GM12878 (cell line): ENCODE data around the gene GNGT1. TPM values are rescaled to one million over a fixed set of nuclear protein-coding genes. Genes with fewer than 3 reads are reported as not detected.

ENCODE experiments used
- ATAC-seq: fragments of 200-7000 bp; cut with Tn5 transposase; 3 replicates; pipeline ENCODE4 v1.9.1; 2020; ENCODE audit warnings: mild to moderate bottlenecking, moderate library complexity
- BruUV-seq: library from RNA; stranded (reverse); fragments of 400-500 nt; replicated peaks from 2 replicates; lab custom pipeline; 2021; lab: Mats Ljungman, UMichigan
- CTCF ChIA-PET: fragments of 300-600 bp; sonication (Branson Sonifier 250); formaldehyde crosslinking; extraction: SDS; loops from one replicate; lab custom pipeline; 2021; ENCODE audit warnings: inconsistent platforms; lab: Yijun Ruan, JAX
- POLR2A ChIA-PET: fragments of 350-600 bp; formaldehyde crosslinking; extraction: SDS; loops from one replicate; lab custom pipeline; 2021; ENCODE audit warnings: inconsistent platforms; lab: Charles Lee
- RAD21 ChIA-PET: fragments of 300-600 bp; sonication (Branson Sonifier 250); formaldehyde crosslinking; loops from one replicate; lab custom pipeline; 2023; ENCODE audit warnings: antibody characterized with exemption; ENCODE audit not compliant: unreplicated experiment; lab: Charles Lee
- SMC1A ChIA-PET: fragments of 300-600 bp; sonication (Branson Sonifier 250); formaldehyde crosslinking; loops from one replicate; lab custom pipeline; 2023; ENCODE audit not compliant: unreplicated experiment, uncharacterized antibody; lab: Charles Lee
- DNase-seq: peaks from one replicate; pipeline ENCODE4 v3.0.0-alpha.2; 2011; ENCODE audit warnings: low read depth, low spot score
- FAIRE-seq: peaks from 3 replicates; lab custom pipeline; 2011; peaks lifted over from hg19 to GRCh38; lab: Jason Lieb, UNC
- H2AFZ ChIP-seq: 2 replicates; pipeline ENCODE4 v1.6.0; 2011; ENCODE audit warnings: low read depth, low read length, control low read depth; ENCODE audit not compliant: control insufficient read depth
- H3K27ac ChIP-seq: 2 replicates; pipeline ENCODE4 v1.5.1; 2011; ENCODE audit warnings: control low read depth; ENCODE audit not compliant: control insufficient read depth, insufficient read depth
- H3K27me3 ChIP-seq, 2 experiments: replicated peaks in 1 of 2; 2 replicates each; pipeline versions ENCODE4 v1.6.0 to v1.6.1; 2011; ENCODE audit warnings: low read length in 1 of 2; ENCODE audit not compliant: control insufficient read depth in 2 of 2, insufficient read depth in 2 of 2
- H3K36me3 ChIP-seq, 2 experiments: 2 replicates each; pipeline ENCODE4 v1.5.1; 2011; ENCODE audit warnings: low read length in 1 of 2; ENCODE audit not compliant: control insufficient read depth in 2 of 2, insufficient read depth in 2 of 2
- H3K4me1 ChIP-seq: 2 replicates; pipeline ENCODE4 v1.6.1; 2011; ENCODE audit warnings: mild to moderate bottlenecking, low read length, moderate library complexity, mixed read lengths; ENCODE audit not compliant: control insufficient read depth, insufficient read depth
- H3K4me2 ChIP-seq: 2 replicates; pipeline ENCODE4 v1.6.0; 2011; ENCODE audit warnings: control low read depth; ENCODE audit not compliant: control insufficient read depth, insufficient read depth
- H3K4me3 ChIP-seq: fragments of 200-600 bp; sonication (generic); 2 replicates; pipeline ENCODE4 v1.5.1; 2016
- H3K79me2 ChIP-seq: 2 replicates; pipeline ENCODE4 v1.6.0; 2011; ENCODE audit warnings: low read length; ENCODE audit not compliant: control insufficient read depth, insufficient read depth
- H3K9ac ChIP-seq: 2 replicates; pipeline ENCODE4 v1.8.0; 2011; ENCODE audit warnings: low read length, control low read depth, mixed read lengths; ENCODE audit not compliant: control insufficient read depth, insufficient read depth
- H3K9me3 ChIP-seq: replicated peaks from 3 replicates; pipeline ENCODE4 v1.5.1; 2011; ENCODE audit warnings: mild to moderate bottlenecking, low read length; ENCODE audit not compliant: control insufficient read depth, insufficient read depth
- H4K20me1 ChIP-seq: 2 replicates; pipeline ENCODE4 v1.6.0; 2011; ENCODE audit not compliant: control insufficient read depth, insufficient read depth
- BCL11A ChIP-seq: IDR thresholded peaks from 2 replicates; pipeline ENCODE4 v1.6.1; 2011; ENCODE audit warnings: low read depth, low read length
- BCLAF1 ChIP-seq: fragments of 450-650 bp; IDR thresholded peaks from 2 replicates; pipeline ENCODE4 v1.6.1; 2017; ENCODE audit warnings: antibody characterized with exemption, mild to moderate bottlenecking, moderate library complexity
- E2F4 ChIP-seq: IDR thresholded peaks from 2 replicates; pipeline ENCODE4 v1.6.1; 2012; ENCODE audit warnings: low read depth, low read length, improper control_type of control experiment
- ETV6 ChIP-seq, 2 experiments: fragments of 450-650 bp in 1 of 2; IDR thresholded peaks in 1 of 2; conservative IDR thresholded peaks in 1 of 2; 2 replicates each; pipeline ENCODE4 v1.6.1; 2014; ENCODE audit warnings: antibody characterized with exemption in 1 of 2, borderline replicate concordance in 1 of 2, low read depth in 1 of 2, mild to moderate bottlenecking in 1 of 2, moderate library complexity in 1 of 2
- IKZF2 ChIP-seq, 2 experiments: fragments of 450-650 bp; IDR thresholded peaks; 2 replicates each; pipeline ENCODE4 v1.6.1; 2017; ENCODE audit warnings: mild to moderate bottlenecking in 2 of 2, moderate library complexity in 2 of 2
- NFIC ChIP-seq: IDR thresholded peaks from 2 replicates; pipeline ENCODE4 v1.6.1; 2012; ENCODE audit warnings: low read depth, mild to moderate bottlenecking, inconsistent platforms, low read length, moderate library complexity
- NFXL1 ChIP-seq: fragments of 450-650 bp; IDR thresholded peaks from 2 replicates; pipeline ENCODE4 v1.6.1; 2017; ENCODE audit warnings: antibody characterized with exemption, mild to moderate bottlenecking, borderline replicate concordance
- NFYB ChIP-seq: IDR thresholded peaks from 2 replicates; pipeline ENCODE4 v1.6.1; 2011; ENCODE audit warnings: low read depth, mild to moderate bottlenecking, low read length, improper control_type of control experiment, moderate library complexity; ENCODE audit not compliant: insufficient read depth
- PAX5 ChIP-seq: IDR thresholded peaks from 2 replicates; pipeline ENCODE4 v1.6.1; 2011; ENCODE audit warnings: low read depth, low read length, borderline replicate concordance
- POLR2AphosphoS5 ChIP-seq: IDR thresholded peaks from 2 replicates; pipeline ENCODE4 v1.6.1; 2011; ENCODE audit warnings: mild to moderate bottlenecking, low read length, inconsistent platforms
- RFX5 ChIP-seq: IDR thresholded peaks from 2 replicates; pipeline ENCODE4 v1.6.1; 2011; ENCODE audit warnings: low read depth, low read length, improper control_type of control experiment
- RUNX3 ChIP-seq: IDR thresholded peaks from 2 replicates; pipeline ENCODE4 v1.6.1; 2012; ENCODE audit warnings: low read length, inconsistent platforms
- ZNF622 ChIP-seq: fragments of 450-650 bp; IDR thresholded peaks from 2 replicates; pipeline ENCODE4 v1.6.1; 2017; ENCODE audit warnings: mild to moderate bottlenecking, inconsistent platforms
- WGBS: methylation state at CpG from one replicate; pipeline ENCODE4 v1.1.6; 2016; ENCODE audit warnings: low lambda C conversion rate; ENCODE audit not compliant: insufficient replicate concordance, insufficient coverage; ENCODE audit errors: missing lambda C conversion rate; 5-methylcytosine and 5-hydroxymethylcytosine counted together
- in situ Hi-C: fragments of 300-500 bp; cut with MboI; formaldehyde crosslinking; loops from 9 replicates; pipeline ENCODE4 v1.14.3; 2018; ENCODE audit warnings: mixed read lengths
- intact Hi-C: fragments of 100-400 bp; cut with micrococcal nuclease; formaldehyde crosslinking; loops from one replicate; pipeline ENCODE4 v1.14.2; 2022; ENCODE audit not compliant: unreplicated experiment
- polyA plus RNA-seq, 11 experiments: library from polyadenylated mRNA; depleted of rRNA in 4 of 11; unstranded in 6 of 11; stranded (reverse) in 5 of 11; fragments of >200 nt; fragmentation: Nextera tagmentation in 4 of 11; fragmentation: Illumina TruSeq in 1 of 11; extraction: Ambion mirVana in 4 of 11; extraction: Trizol in 1 of 11; gene quantifications; 1 replicate in 1 of 11; 2 replicates in 10 of 11; pipeline versions ENCODE4 v1.2.1 to v1.2.3, GENCODE V29; 2011 to 2016; ENCODE audit warnings: inconsistent platforms in 2 of 11, missing spikeins in 2 of 11, low read depth in 1 of 11
- total RNA-seq, 4 experiments: library from RNA; depleted of rRNA in 3 of 4; stranded (reverse); fragments of >200 nt in 3 of 4; fragmentation: Illumina TruSeq in 1 of 4; extraction: Trizol in 1 of 4; gene quantifications; 2 replicates each; pipeline versions ENCODE4 v1.2.1 to v1.2.3, GENCODE V29; 2013 to 2021
- TF ChIP-seq, protein P1 (sequence below): fragments of 450-650 bp; IDR thresholded peaks from 2 replicates; pipeline ENCODE4 v1.6.1; 2017; ENCODE audit warnings: mild to moderate bottlenecking, moderate library complexity

Gene GNGT1
- total and polyA plus RNA-seq, 10 of the 15 experiments (the other 5 are each of a cell fraction or from before 2014, with no cell fraction given): not detected

GRCh38 chr7:93955304-93955703 lies 48.9 kb downstream of the GNGT1 start (continued):
- no peak for TF ChIP-seq NFXL1
- peak; percentile 33; the same call in 1 of the 2 replicates for TF ChIP-seq RUNX3
- TF ChIP-seq IKZF2 (IDR thresholded peaks at IDR 0.05): peak in 1 of 2 experiments; percentile 16; a peak in 1 of 4 replicates
- no peak for TF ChIP-seq PAX5
- no peak for TF ChIP-seq POLR2AphosphoS5
- no peak for TF ChIP-seq BCL11A
- no peak for TF ChIP-seq RFX5
- peak in 1 of 2 experiments; percentile 34; a peak in 1 of 4 replicates for TF ChIP-seq ETV6 (conservative IDR thresholded peaks at IDR 0.05 in 1 of 2, IDR thresholded peaks at IDR 0.05 in 1 of 2; ENCODE audit: borderline replicate concordance in 1 of 2, low read depth in 1 of 2)
- TF ChIP-seq NFIC: no peak
- TF ChIP-seq, all 136 proteins: peak for 6

DNA sequence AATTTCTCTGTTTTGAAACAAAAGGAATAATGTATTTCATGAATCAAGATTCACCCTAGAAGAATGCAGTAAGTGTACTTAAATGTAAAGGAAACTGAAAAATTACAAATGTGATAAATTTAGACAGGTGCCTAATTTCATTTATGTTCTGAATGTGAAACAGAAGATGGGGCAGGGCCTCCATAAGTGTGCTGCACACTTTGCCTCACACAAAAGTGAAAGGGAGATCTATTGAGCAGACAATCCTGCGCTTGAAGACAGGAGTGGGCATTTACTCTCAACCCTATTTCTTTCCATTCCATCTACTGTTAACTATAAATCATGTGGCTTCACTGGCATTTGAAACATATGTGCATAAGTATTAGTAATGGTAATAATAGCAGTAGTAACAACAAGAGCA lies 51.4 kb downstream of the GNGT1 start:
- H3K9me3 ChIP-seq: no peaks in the 10 kb centered on the region
- no peaks in the 10 kb centered on the region for H4K20me1 ChIP-seq
- ATAC-seq (peak; percentile 56), FAIRE-seq (no peak), DNase-seq (no peak)
- no peaks in the 10 kb centered on the region for H3K4me1 ChIP-seq
- WGBS: 94% methylated on average over 1 of the region's 1 CpG
- no peaks in the 10 kb centered on the region for H3K79me2 ChIP-seq
- in situ Hi-C loops (no loop called here), intact Hi-C loops (no loop called here)
- H2AFZ ChIP-seq: no peak overlapping the region
- no peak overlapping the region for H3K27ac ChIP-seq
- POLR2A ChIA-PET: no interaction called here
- CTCF ChIA-PET: interaction anchor here (0.7 to 1.4 kb wide), 2 partner anchors 8 to 130 kb away, joined by 3 read pairs; no protein-coding TSS in a partner anchor
- no TSS peak for BruUV-seq
- H3K4me3 ChIP-seq: no peak overlapping the region
- no peaks in the 10 kb centered on the region for H3K27me3 ChIP-seq
- SMC1A ChIA-PET: interaction anchor here (0.9 kb wide), 1 partner anchor 15 kb away, joined by 3 read pairs; no protein-coding TSS in a partner anchor
- RAD21 ChIA-PET: no interaction called here
- H3K9ac ChIP-seq: no peak overlapping the region
- 0 out of 2 replicates have a peak overlapping the region, but pooled peaks have one; percentile 19 for H3K4me2 ChIP-seq
- H3K36me3 ChIP-seq: no peaks in the 10 kb centered on the region
- TF ChIP-seq, protein P1, sequence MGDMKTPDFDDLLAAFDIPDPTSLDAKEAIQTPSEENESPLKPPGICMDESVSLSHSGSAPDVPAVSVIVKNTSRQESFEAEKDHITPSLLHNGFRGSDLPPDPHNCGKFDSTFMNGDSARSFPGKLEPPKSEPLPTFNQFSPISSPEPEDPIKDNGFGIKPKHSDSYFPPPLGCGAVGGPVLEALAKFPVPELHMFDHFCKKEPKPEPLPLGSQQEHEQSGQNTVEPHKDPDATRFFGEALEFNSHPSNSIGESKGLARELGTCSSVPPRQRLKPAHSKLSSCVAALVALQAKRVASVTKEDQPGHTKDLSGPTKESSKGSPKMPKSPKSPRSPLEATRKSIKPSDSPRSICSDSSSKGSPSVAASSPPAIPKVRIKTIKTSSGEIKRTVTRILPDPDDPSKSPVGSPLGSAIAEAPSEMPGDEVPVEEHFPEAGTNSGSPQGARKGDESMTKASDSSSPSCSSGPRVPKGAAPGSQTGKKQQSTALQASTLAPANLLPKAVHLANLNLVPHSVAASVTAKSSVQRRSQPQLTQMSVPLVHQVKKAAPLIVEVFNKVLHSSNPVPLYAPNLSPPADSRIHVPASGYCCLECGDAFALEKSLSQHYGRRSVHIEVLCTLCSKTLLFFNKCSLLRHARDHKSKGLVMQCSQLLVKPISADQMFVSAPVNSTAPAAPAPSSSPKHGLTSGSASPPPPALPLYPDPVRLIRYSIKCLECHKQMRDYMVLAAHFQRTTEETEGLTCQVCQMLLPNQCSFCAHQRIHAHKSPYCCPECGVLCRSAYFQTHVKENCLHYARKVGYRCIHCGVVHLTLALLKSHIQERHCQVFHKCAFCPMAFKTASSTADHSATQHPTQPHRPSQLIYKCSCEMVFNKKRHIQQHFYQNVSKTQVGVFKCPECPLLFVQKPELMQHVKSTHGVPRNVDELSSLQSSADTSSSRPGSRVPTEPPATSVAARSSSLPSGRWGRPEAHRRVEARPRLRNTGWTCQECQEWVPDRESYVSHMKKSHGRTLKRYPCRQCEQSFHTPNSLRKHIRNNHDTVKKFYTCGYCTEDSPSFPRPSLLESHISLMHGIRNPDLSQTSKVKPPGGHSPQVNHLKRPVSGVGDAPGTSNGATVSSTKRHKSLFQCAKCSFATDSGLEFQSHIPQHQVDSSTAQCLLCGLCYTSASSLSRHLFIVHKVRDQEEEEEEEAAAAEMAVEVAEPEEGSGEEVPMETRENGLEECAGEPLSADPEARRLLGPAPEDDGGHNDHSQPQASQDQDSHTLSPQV: no peak
- no peak for TF ChIP-seq BCLAF1
- no peak for TF ChIP-seq ZNF622
- no peak for TF ChIP-seq NFYB
- no peak for TF ChIP-seq E2F4
